GM19452 (cell line): ENCODE results near the gene ITGA11.
"Not testable (repeated sequence)": the region's sequence is repeated elsewhere in the genome, so short reads cannot be mapped to it uniquely, and the experiment has no call there.

Source experiments
- ATAC-seq: cut with Tn5 transposase; IDR thresholded peaks from one replicate; pipeline ENCODE4 v1.9.1; 2021; ENCODE audit not compliant: unreplicated experiment

The ITGA11 gene

GRCh38 chr15:68410466-68411342 lies 21.3 kb downstream of the ITGA11 start:
- ATAC-seq, result no peak

GRCh38 chr15:68409736-68410370 lies 22.1 kb downstream of the ITGA11 start:
- no peak for ATAC-seq

GRCh38 chr15:68408971-68409370 lies 23.0 kb downstream of the ITGA11 start:
- ATAC-seq, result no peak

- no peak for ATAC-seq
Measured at GRCh38 chr15:68407886-68408881, 23.8 kb downstream of the ITGA11 start.

- ATAC-seq, result no peak
Measured at GRCh38 chr15:68407141-68407885, 24.6 kb downstream of the ITGA11 start.

GRCh38 chr15:68405378-68406250 lies 26.3 kb downstream of the ITGA11 start:
- ATAC-seq, result no peak

DNA sequence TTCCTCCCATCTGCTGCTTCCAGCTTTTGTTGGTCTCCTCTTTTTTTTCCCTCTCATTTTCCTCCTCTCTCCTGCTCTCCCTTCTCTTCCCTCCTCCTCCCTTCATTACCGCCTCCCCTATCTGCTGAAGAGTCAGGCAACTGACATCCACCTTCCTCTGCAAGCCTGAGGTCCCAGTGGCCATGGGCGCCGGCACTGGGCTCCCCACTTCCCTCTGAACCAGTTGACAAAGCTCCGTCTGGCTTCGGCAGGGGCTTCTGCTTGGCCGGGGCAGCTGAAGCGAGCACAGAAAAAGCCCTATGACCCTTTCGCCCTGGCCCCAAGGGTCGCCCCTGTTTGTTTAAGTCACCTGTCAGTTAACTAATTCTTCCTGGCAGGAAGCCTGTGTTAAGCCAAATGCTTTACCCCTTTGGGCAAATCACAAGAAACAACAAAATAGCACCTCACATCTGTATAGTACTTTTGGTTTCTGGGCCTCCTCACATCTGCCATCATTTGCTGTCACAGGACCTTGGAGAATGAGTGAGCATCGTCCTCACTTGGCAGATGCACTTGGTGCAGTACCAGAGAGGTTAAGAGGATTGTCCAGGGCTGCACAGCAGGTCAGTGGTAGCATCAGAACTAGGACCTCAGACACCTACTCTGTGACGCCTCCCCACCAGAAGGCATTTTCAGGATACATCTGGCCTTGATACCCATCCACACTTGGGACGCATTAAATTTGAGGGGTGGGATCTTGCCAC lies 27.7 kb downstream of the ITGA11 start:
- no peak for ATAC-seq

DNA sequence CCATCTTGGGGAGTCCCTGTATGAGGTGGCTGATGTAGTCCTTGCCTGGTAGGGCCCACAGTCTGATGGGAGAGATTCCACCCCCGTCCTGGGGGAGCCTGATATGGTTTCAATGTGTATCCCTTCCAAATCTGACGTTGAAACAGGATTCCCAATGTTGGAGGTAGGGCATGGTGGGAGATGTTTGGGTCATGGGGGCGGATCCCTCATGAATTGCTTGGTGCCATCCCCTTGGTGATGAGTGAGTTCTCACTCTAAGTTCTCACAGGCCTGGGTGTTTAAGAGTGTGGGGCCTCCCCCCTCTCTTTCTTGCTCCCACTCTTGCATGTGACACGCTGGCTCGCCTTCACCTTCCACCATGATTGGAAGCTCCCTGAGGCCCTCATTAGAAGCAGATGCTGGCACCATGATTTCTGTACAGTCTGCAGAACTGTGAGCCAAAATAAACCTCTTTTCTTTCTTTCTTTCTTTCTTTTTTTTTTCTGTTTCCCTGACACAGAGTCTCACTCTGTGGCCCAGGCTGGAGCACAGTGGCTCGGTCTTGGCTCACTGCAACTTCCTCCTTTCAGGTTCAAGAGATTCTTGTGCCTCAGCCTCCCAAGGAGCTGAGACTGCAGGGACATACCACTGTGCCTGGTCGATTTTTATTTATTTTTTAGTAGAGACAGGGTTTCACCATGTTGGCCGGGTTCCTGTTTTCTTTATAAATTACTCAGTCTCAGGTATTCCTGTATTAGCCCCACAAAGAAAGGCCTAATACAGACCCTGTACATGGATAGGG lies 28.6 kb downstream of the ITGA11 start:
- ATAC-seq, result no peak

DNA sequence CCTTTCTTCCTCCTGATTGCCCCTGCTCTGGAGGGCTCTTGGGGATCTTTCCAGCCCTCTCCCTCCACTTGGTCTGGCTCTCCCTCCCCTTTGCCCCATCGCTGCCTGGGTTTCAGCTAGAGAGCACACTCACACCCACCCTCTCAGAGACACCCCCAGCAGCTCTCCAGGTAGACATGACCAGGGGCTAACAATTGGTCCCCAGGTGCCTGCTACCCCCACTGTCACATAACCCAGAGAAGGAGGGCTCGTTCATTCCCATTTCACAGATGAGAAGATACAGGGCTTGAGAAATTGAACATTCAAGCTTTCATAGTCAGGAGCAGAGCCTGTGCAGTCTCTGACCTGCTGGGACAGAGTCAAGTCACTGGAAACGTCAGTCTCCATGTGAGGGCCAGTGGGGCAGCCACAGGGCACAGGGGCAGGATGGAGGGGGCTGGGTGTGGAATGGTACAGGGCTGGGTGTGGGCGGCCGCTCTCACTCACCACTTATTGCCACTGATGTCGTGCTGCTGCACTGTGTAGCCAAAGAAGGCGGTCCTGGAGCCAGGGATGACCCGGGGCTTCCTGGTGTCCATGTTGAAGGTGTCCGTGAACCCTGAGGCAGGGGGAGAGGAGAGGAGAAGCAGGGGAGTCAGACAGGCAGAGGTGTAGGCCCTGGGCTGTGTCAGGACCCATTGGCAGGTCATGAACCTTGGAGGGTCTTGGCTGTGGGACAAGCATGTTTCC lies 29.4 kb downstream of the ITGA11 start:
- ATAC-seq, result no peak

GRCh38 chr15:68401496-68402431 lies 30.2 kb downstream of the ITGA11 start:
- ATAC-seq, result no peak

DNA sequence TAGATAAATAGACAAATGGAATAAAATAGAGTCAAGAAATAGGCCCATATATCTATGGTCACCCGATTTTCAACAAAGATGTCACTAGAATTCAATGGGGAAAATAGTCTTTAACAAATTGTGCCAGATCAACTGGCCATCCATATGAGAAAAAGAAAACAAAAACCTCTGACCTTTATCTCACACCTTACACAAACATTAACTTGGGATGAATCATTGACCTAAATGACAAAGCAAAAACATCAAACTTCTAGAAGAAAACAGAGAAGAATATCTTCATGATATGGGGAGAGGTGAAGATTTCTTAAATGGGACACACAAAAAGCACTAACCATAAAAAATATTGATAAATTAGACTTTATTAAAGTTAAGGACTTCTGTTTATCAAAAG lies 31.9 kb downstream of the ITGA11 start:
- no peak for ATAC-seq

DNA sequence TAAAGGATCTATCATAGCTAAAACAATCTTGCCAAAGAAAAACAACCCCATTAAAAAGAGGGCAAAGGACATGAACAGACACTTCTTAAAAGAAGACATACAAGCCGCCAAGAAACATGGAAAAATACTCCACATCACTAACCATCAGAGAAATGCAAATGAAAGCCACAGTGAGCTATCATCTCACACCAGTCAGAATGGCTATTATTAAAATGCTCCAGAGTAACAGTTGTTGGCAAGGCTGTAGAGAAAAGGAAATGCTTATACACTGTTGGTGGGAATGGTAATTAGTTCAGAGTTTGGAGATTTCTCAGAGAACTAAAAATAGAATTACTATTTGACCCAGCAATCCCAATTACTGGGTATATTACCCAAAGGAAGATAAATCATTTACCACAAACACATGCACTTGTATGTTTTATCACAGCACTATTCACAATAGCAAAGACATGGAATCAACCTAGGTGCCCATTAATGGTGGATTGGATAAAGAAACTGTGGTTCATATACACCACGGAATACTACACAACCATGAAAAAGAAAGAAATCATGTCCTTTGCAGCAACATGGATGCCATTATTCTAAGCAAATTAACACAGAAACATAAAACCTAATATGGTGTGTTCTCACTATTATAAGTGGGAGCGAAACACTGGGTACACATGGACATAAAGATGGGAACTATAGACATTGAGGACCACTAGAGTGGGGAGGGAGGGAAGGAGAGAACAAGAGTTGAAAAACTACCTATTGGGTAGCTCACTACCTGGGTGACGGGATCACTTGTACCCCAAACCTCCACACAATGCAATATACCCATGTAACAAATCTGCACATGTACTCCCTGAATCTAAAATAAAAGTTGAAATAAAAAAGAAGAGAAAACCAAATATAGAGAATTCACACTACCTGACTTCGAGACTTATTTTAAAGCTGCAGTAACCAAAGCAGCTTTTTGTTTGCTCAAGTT lies 32.6 kb downstream of the ITGA11 start:
- ATAC-seq, result no peak

DNA sequence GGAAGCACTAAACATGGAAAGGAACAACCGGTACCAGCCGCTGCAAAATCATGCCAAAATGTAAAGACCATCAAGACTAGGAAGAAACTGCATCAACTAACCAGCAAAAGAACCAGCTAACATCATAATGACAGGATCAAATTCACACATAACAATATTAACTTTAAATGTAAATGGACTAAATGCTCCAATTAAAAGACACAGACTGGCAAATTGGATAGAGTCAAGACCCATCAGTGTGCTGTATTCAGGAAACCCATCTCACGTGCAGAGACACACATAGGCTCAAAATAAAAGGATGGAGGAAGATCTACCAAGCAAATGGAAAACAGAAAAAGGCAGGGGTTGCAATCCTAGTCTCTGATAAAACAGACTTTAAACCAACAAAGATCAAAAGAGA lies 34.0 kb downstream of the ITGA11 start:
- not testable (repeated sequence) for ATAC-seq

- no peak for ATAC-seq
Measured at GRCh38 chr15:68396068-68396467, 35.9 kb downstream of the ITGA11 start.

- no peak for ATAC-seq
Measured at GRCh38 chr15:68391121-68391520, 40.8 kb downstream of the ITGA11 start.
